IMR-90 (cell line): ENCODE results near the gene HDDC3. TPM values are rescaled to one million over a fixed set of nuclear protein-coding genes. Genes with fewer than 3 reads are reported as not detected.

Experiments
- ATAC-seq: fragments of 200-7000 bp; cut with Tn5 transposase; 2 replicates; pipeline ENCODE4 v1.9.1; 2020; ENCODE audit warnings: low read depth, mild to moderate bottlenecking, moderate library complexity
- BruUV-seq: library from RNA; stranded (reverse); fragments of 400-500 nt; replicated peaks from 2 replicates; lab custom pipeline; 2021; lab: Mats Ljungman, UMichigan
- CTCF ChIA-PET: fragments of 300-600 bp; formaldehyde crosslinking; extraction: SDS; loops from one replicate; lab custom pipeline; 2021; ENCODE audit warnings: antibody characterized with exemption; lab: Yijun Ruan, JAX
- POLR2A ChIA-PET: fragments of 300-600 bp; sonication (Branson Sonifier 250); formaldehyde crosslinking; loops from one replicate; lab custom pipeline; 2022; ENCODE audit warnings: antibody characterized with exemption; ENCODE audit not compliant: unreplicated experiment; lab: Charles Lee
- DNase-seq: peaks from one replicate; pipeline ENCODE4 v3.0.0; 2013
- H2AFZ ChIP-seq: replicated peaks from 2 replicates; pipeline ENCODE3; 2013; ENCODE audit warnings: low read length, mild to moderate bottlenecking; ENCODE audit not compliant: poor library complexity
- H2AK5ac ChIP-seq: 2 replicates; pipeline ENCODE4 v1.6.1; 2013; ENCODE audit warnings: low read depth, low read length, inconsistent platforms
- H2AK9ac ChIP-seq: replicated peaks from 2 replicates; pipeline ENCODE3; 2013; ENCODE audit warnings: mild to moderate bottlenecking, low read depth, low read length, moderate library complexity; ENCODE audit not compliant: poor library complexity
- H2BK120ac ChIP-seq: 2 replicates; pipeline ENCODE4 v1.6.1; 2013; ENCODE audit warnings: low read depth, low read length, inconsistent platforms
- H2BK15ac ChIP-seq: 3 replicates; pipeline ENCODE4 v1.6.1; 2013; ENCODE audit warnings: low read depth, low read length, inconsistent platforms
- H2BK20ac ChIP-seq: 2 replicates; pipeline ENCODE4 v1.6.1; 2013; ENCODE audit warnings: low read depth, mild to moderate bottlenecking, inconsistent platforms, low read length, moderate library complexity
- H2BK5ac ChIP-seq: 2 replicates; pipeline ENCODE4 v1.6.1; 2013; ENCODE audit warnings: mild to moderate bottlenecking, low read depth, low read length, inconsistent platforms; ENCODE audit not compliant: poor library complexity, severe bottlenecking
- H3K14ac ChIP-seq: replicated peaks from 2 replicates; pipeline ENCODE4 v1.6.1; 2013; ENCODE audit warnings: low read depth, low read length, inconsistent platforms
- H3K18ac ChIP-seq: 2 replicates; pipeline ENCODE4 v1.6.1; 2013; ENCODE audit warnings: low read depth, low read length, control low read depth
- H3K23ac ChIP-seq: 2 replicates; pipeline ENCODE4 v1.6.1; 2013; ENCODE audit warnings: low read depth, low read length, inconsistent platforms
- H3K27ac ChIP-seq: 2 replicates; pipeline ENCODE4 v1.5.1; 2013; ENCODE audit warnings: mild to moderate bottlenecking, control low read depth, low read length; ENCODE audit not compliant: insufficient read depth
- H3K27me3 ChIP-seq: 2 replicates; pipeline ENCODE4 v1.6.1; 2013; ENCODE audit warnings: low read length; ENCODE audit not compliant: control insufficient read depth, insufficient read depth
- H3K36me3 ChIP-seq: 2 replicates; pipeline ENCODE4 v1.6.1; 2013; ENCODE audit warnings: low read length, mixed read lengths; ENCODE audit not compliant: control insufficient read depth, insufficient read depth
- H3K4ac ChIP-seq: 2 replicates; pipeline ENCODE4 v1.6.1; 2013; ENCODE audit warnings: low read depth, low read length, inconsistent platforms
- H3K4me1 ChIP-seq: 2 replicates; pipeline ENCODE4 v1.6.1; 2013; ENCODE audit warnings: low read length, mixed read lengths; ENCODE audit not compliant: control insufficient read depth, insufficient read depth
- H3K4me2 ChIP-seq: 2 replicates; pipeline ENCODE4 v1.6.1; 2013; ENCODE audit warnings: low read depth, mild to moderate bottlenecking, control low read depth, low read length, moderate library complexity
- H3K4me3 ChIP-seq: 2 replicates; pipeline ENCODE4 v1.5.1; 2013; ENCODE audit warnings: low read depth, mild to moderate bottlenecking, control low read depth, low read length, moderate library complexity; ENCODE audit not compliant: insufficient read depth
- H3K56ac ChIP-seq: 2 replicates; pipeline ENCODE4 v1.6.1; 2013; ENCODE audit warnings: low read length, inconsistent platforms; ENCODE audit not compliant: insufficient read depth; ENCODE audit errors: extremely low read depth
- H3K79me1 ChIP-seq, 2 experiments: 2 replicates each; pipeline ENCODE4 v1.6.1; 2013; ENCODE audit warnings: low read length in 2 of 2, inconsistent platforms in 1 of 2, low read depth in 1 of 2
- H3K9ac ChIP-seq: 2 replicates; pipeline ENCODE4 v1.6.1; 2013; ENCODE audit warnings: low read depth, low read length, control low read depth
- H3K9me1 ChIP-seq: 2 replicates; pipeline ENCODE4 v1.6.1; 2013; ENCODE audit warnings: low read length, inconsistent platforms; ENCODE audit not compliant: insufficient read depth
- H3K9me3 ChIP-seq: 2 replicates; pipeline ENCODE4 v1.6.1; 2013; ENCODE audit warnings: low read length; ENCODE audit not compliant: control insufficient read depth, insufficient read depth
- H4K20me1 ChIP-seq: 2 replicates; pipeline ENCODE4 v1.6.1; 2013; ENCODE audit warnings: low read length, inconsistent platforms; ENCODE audit not compliant: insufficient read depth
- H4K5ac ChIP-seq: 2 replicates; pipeline ENCODE4 v1.6.1; 2013; ENCODE audit warnings: mild to moderate bottlenecking, low read depth, low read length, control low read depth
- H4K8ac ChIP-seq, 2 experiments: 2 replicates each; pipeline ENCODE4 v1.6.1; 2013; ENCODE audit warnings: low read depth in 2 of 2, low read length in 2 of 2, control low read depth in 1 of 2, inconsistent platforms in 1 of 2
- H4K91ac ChIP-seq: 2 replicates; pipeline ENCODE4 v1.6.1; 2013; ENCODE audit warnings: low read depth, low read length, inconsistent platforms; ENCODE audit not compliant: insufficient read depth
- BHLHE40 ChIP-seq: fragments of 150-350 bp; IDR thresholded peaks from 2 replicates; pipeline ENCODE4 v1.6.1; 2016; ENCODE audit warnings: mild to moderate bottlenecking, low read depth, low read length
- CEBPB ChIP-seq: IDR thresholded peaks from 2 replicates; pipeline ENCODE4 v1.6.1; 2012; ENCODE audit warnings: low read depth, low read length, improper control_type of control experiment
- FOS ChIP-seq: fragments of 150-350 bp; IDR thresholded peaks from 2 replicates; pipeline ENCODE4 v1.6.1; 2016; ENCODE audit warnings: low read depth, low read length
- MAFK ChIP-seq: IDR thresholded peaks from 2 replicates; pipeline ENCODE4 v1.6.1; 2012; ENCODE audit warnings: low read depth, low read length, improper control_type of control experiment
- MXI1 ChIP-seq: IDR thresholded peaks from 2 replicates; pipeline ENCODE4 v1.6.1; 2012; ENCODE audit warnings: low read depth, mild to moderate bottlenecking, low read length, moderate library complexity, borderline replicate concordance
- NFE2L2 ChIP-seq: fragments of 150-350 bp; IDR thresholded peaks from 2 replicates; pipeline ENCODE4 v1.6.1; 2016; ENCODE audit warnings: low read depth, mild to moderate bottlenecking, low read length
- POLR2A ChIP-seq: IDR thresholded peaks from 2 replicates; pipeline ENCODE4 v1.6.1; 2012; ENCODE audit warnings: mild to moderate bottlenecking, low read depth, low read length
- RCOR1 ChIP-seq: IDR thresholded peaks from 2 replicates; pipeline ENCODE4 v1.6.1; 2012; ENCODE audit warnings: mild to moderate bottlenecking, low read length, improper control_type of control experiment; ENCODE audit not compliant: insufficient replicate concordance
- RFX5 ChIP-seq: IDR thresholded peaks from 2 replicates; pipeline ENCODE4 v1.8.0; 2012; ENCODE audit warnings: low read depth, mild to moderate bottlenecking, low read length, moderate library complexity
- SMC3 ChIP-seq: fragments of 150-350 bp; IDR thresholded peaks from 2 replicates; pipeline ENCODE4 v1.6.1; 2016; ENCODE audit warnings: low read depth, mild to moderate bottlenecking, antibody characterized with exemption, low read length, moderate library complexity
- WGBS, 2 experiments: methylation state at CpG; one replicate each; pipeline versions ENCODE4 v1.1.5 to v1.1.7; 2013; ENCODE audit warnings: missing lambda C conversion rate in 2 of 2; ENCODE audit not compliant: insufficient read length in 1 of 2; ENCODE audit errors: extremely low coverage in 2 of 2; 5-methylcytosine and 5-hydroxymethylcytosine counted together
- dilution Hi-C: fragments of 300-500 bp; cut with HindIII; formaldehyde crosslinking; loops from one replicate; pipeline ENCODE4 v1.14.3; 2018; ENCODE audit warnings: low sequenced_read_pairs; ENCODE audit not compliant: unreplicated experiment
- in situ Hi-C: fragments of 300-500 bp; cut with MboI; formaldehyde crosslinking; loops from 3 replicates; pipeline ENCODE4 v1.14.3; 2019; ENCODE audit warnings: low sequenced_read_pairs, inconsistent platforms, mixed read lengths
- intact Hi-C: fragments of 100-400 bp; cut with micrococcal nuclease; formaldehyde crosslinking; loops from 2 replicates; pipeline ENCODE4 v1.10.0; 2022
- polyA plus RNA-seq, 3 experiments: library from polyadenylated mRNA; depleted of rRNA; stranded (reverse); fragments of >200 nt; gene quantifications; 2 replicates each; pipeline ENCODE4 v1.2.3, GENCODE V29; 2012; ENCODE audit warnings: low replicate concordance in 1 of 3
- total RNA-seq: library from RNA; depleted of rRNA; stranded (reverse); fragments of >200 nt; gene quantifications from 2 replicates; pipeline ENCODE4 v1.2.3, GENCODE V29; 2012
- TF ChIP-seq, protein P1 (sequence below): fragments of 150-350 bp; IDR thresholded peaks from 2 replicates; pipeline ENCODE4 v1.6.1; 2017; ENCODE audit warnings: mild to moderate bottlenecking, antibody characterized with exemption, low read length, low read depth
- TF ChIP-seq, protein P2 (sequence below): fragments of 150-350 bp; IDR thresholded peaks from 2 replicates; pipeline ENCODE4 v1.6.1; 2016; ENCODE audit warnings: low read depth, mild to moderate bottlenecking, low read length, moderate library complexity, borderline replicate concordance
- TF ChIP-seq, protein P3 (sequence below): conservative IDR thresholded peaks from 2 replicates; pipeline ENCODE4 v1.5.1; 2012; ENCODE audit warnings: mild to moderate bottlenecking, low read depth, low read length, improper control_type of control experiment

The HDDC3 gene
- total and polyA plus RNA-seq, 2 of the 4 experiments (the other 2 are of a cell fraction): 7.9 to 10.7 TPM

DNA sequence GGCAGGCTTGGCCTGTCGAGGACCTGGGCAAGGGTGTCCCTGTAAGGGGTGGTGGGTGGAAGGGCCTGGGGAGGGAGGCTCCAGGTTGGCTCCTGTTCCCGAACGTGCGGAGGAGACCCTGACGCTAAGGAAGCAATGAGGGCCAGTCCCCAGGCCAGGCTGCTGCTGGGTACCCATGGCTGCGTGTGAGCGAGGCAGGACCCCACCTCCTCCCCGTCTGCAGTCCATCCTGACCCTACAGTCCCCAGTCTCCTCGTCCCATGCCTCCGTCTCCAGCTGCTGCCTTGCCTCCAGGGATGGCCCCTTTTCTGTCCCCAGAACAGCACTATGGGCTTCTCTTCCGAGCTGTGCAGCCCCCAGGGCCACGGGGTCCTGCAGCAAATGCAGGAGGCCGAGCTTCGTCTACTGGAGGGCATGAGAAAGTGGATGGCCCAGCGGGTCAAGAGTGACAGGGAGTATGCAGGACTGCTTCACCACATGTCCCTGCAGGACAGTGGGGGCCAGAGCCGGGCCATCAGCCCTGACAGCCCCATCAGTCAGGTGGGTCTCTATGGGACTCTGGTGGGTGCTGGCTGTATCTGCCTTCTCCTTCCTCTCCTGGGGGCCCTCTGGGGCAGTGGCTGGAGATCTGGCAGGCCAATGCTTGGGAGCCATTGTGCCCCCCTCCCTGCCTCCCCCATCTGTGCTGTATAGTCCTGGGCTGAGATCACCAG lies 47.5 kb downstream of the HDDC3 start:
- Histone ChIP-seq H3K4me2 (peak overlapping the region; percentile 74), H2AK9ac (peak overlapping the region; percentile 70), H3K27ac (peak overlapping the region; percentile 75), H3K14ac (peak overlapping the region; percentile 78; the same call in 1 of the 2 replicates), H2AFZ (peak overlapping the region; percentile 98), H2BK5ac (peak overlapping the region; percentile 21), H3K79me1 (peaks cover 9 to 16% of the 10 kb centered on the region in 2 experiments; a peak in 3 of 4 replicates), H4K5ac (peak overlapping the region; percentile 85), H2BK15ac (no peak overlapping the region), H2AK5ac (peak overlapping the region; percentile 91; the same call in 1 of the 2 replicates), H4K8ac (peak overlapping the region; percentile 93 to 99), H3K56ac (no peak overlapping the region; the same call in 1 of the 2 replicates), H4K20me1 (no peaks in the 10 kb centered on the region), H4K91ac (peak overlapping the region; percentile 85), H3K9ac (peak overlapping the region; percentile 82), H3K36me3 (peaks cover 22% of the 10 kb centered on the region; the same call in 1 of the 2 replicates), H3K4ac (peak overlapping the region; percentile 82), H2BK120ac (peak overlapping the region; percentile 6; the same call in 1 of the 2 replicates), H3K4me1 (peaks cover 16% of the 10 kb centered on the region), H2BK20ac (no peak overlapping the region), H3K23ac (peak overlapping the region; percentile 83), H3K9me3 (no peaks in the 10 kb centered on the region), H3K9me1 (no peaks in the 10 kb centered on the region), H3K18ac (peak overlapping the region; percentile 45; the same call in 1 of the 2 replicates), H3K27me3 (no peaks in the 10 kb centered on the region), H3K4me3 (peak overlapping the region; percentile 48)
- in situ Hi-C loops: loop anchor here (5.0 to 25.0 kb wide), 3 partner anchors 243 to 573 kb away; no protein-coding TSS in a partner anchor
- dilution Hi-C loops: no loop called here
- no peak for DNase-seq
- TF ChIP-seq SMC3: no peak
- TF ChIP-seq POLR2A: no peak
- TF ChIP-seq, protein P1, sequence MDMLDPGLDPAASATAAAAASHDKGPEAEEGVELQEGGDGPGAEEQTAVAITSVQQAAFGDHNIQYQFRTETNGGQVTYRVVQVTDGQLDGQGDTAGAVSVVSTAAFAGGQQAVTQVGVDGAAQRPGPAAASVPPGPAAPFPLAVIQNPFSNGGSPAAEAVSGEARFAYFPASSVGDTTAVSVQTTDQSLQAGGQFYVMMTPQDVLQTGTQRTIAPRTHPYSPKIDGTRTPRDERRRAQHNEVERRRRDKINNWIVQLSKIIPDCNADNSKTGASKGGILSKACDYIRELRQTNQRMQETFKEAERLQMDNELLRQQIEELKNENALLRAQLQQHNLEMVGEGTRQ: no peak
- no peak for TF ChIP-seq MXI1
- no peak for TF ChIP-seq BHLHE40
- TF ChIP-seq RCOR1: no peak
- TF ChIP-seq, protein P2, sequence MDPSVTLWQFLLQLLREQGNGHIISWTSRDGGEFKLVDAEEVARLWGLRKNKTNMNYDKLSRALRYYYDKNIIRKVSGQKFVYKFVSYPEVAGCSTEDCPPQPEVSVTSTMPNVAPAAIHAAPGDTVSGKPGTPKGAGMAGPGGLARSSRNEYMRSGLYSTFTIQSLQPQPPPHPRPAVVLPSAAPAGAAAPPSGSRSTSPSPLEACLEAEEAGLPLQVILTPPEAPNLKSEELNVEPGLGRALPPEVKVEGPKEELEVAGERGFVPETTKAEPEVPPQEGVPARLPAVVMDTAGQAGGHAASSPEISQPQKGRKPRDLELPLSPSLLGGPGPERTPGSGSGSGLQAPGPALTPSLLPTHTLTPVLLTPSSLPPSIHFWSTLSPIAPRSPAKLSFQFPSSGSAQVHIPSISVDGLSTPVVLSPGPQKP: no peak
- no peak for TF ChIP-seq RFX5
- TF ChIP-seq FOS: no peak
- no peak for TF ChIP-seq CEBPB
- TF ChIP-seq NFE2L2: no peak
- no peak for TF ChIP-seq MAFK
- TF ChIP-seq, protein P3, sequence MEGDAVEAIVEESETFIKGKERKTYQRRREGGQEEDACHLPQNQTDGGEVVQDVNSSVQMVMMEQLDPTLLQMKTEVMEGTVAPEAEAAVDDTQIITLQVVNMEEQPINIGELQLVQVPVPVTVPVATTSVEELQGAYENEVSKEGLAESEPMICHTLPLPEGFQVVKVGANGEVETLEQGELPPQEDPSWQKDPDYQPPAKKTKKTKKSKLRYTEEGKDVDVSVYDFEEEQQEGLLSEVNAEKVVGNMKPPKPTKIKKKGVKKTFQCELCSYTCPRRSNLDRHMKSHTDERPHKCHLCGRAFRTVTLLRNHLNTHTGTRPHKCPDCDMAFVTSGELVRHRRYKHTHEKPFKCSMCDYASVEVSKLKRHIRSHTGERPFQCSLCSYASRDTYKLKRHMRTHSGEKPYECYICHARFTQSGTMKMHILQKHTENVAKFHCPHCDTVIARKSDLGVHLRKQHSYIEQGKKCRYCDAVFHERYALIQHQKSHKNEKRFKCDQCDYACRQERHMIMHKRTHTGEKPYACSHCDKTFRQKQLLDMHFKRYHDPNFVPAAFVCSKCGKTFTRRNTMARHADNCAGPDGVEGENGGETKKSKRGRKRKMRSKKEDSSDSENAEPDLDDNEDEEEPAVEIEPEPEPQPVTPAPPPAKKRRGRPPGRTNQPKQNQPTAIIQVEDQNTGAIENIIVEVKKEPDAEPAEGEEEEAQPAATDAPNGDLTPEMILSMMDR: no peak
- no TSS peak for BruUV-seq
- 66% methylated on average over 7 of the region's 16 CpGs; no CpG with 5 or more reads in 1 of the 2 experiments for WGBS, 2 experiments
- ChIA-PET CTCF (interaction anchor here (0.7 to 2.7 kb wide), 9 partner anchors 13 to 565 kb away, joined by 3 to 13 read pairs (median 4); partner anchors contain the start of gene BLM), POLR2A (interaction anchor here (0.7 kb wide), 1 partner anchor 45 kb away, joined by 8 read pairs; no protein-coding TSS in a partner anchor)
- ATAC-seq: no peak
- intact Hi-C loops: loop anchor here (5.0 kb wide), 3 partner anchors 168 to 393 kb away; partner anchors contain the start of gene BLM
